AG10803 (cell line): ENCODE measurements around the gene GDPGP1.
A peak's percentile ranks its signal among the peaks of the same experiment; 100 is the strongest.
"Not testable (repeated sequence)": the region's sequence is repeated elsewhere in the genome, so short reads cannot be mapped to it uniquely, and the experiment has no call there.

Experiments
- DNase-seq: peaks from one replicate; pipeline ENCODE4 v3.0.0; 2010; ENCODE audit warnings: low read depth
- H3K4me3 ChIP-seq: 2 replicates; pipeline ENCODE4 v1.5.1; 2011; ENCODE audit warnings: mild to moderate bottlenecking, low read length, control low read depth
- TF ChIP-seq, protein P1 (sequence below): conservative IDR thresholded peaks from 2 replicates; pipeline ENCODE4 v1.5.1; 2011; ENCODE audit warnings: mild to moderate bottlenecking, low read length, control low read depth, inconsistent platforms

GDPGP1 gene

DNA sequence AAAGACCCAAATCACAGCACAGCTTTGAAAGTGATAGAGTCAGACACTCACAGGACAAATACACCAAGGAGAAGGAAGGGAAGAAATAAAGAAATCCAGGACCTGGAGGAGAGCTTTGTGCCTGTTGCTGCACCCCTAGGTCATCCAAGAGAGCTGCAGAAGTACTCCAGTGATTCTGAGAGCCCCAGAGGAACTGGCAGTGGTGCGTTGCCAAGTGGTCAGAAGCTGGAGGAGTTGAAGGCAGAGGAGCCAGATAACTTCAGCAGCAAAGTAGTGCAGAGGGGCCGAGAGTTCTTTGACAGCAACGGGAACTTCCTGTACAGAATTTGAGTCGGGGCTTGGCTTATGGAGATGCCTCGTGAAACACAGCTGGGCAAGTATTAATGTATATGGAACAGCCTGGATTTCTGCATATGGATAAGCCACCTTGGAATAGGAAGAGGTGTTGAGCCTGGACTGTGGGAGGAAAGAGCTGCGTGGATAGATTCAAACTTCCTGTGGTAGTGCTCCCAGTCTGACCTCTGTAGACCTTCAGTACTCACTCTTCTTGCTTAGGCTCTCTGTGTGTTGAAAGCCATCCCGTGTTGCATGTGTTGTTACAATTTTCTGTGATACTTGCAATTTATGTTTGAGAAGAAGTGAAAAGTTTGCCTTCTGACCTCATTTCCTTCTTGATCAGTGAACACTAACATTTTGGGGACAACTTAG, 37.6 kb downstream of the GDPGP1 start:
- DNase-seq: no peak
- TF ChIP-seq, protein P1, sequence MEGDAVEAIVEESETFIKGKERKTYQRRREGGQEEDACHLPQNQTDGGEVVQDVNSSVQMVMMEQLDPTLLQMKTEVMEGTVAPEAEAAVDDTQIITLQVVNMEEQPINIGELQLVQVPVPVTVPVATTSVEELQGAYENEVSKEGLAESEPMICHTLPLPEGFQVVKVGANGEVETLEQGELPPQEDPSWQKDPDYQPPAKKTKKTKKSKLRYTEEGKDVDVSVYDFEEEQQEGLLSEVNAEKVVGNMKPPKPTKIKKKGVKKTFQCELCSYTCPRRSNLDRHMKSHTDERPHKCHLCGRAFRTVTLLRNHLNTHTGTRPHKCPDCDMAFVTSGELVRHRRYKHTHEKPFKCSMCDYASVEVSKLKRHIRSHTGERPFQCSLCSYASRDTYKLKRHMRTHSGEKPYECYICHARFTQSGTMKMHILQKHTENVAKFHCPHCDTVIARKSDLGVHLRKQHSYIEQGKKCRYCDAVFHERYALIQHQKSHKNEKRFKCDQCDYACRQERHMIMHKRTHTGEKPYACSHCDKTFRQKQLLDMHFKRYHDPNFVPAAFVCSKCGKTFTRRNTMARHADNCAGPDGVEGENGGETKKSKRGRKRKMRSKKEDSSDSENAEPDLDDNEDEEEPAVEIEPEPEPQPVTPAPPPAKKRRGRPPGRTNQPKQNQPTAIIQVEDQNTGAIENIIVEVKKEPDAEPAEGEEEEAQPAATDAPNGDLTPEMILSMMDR: no peak
- no peak overlapping the region for H3K4me3 ChIP-seq

DNA sequence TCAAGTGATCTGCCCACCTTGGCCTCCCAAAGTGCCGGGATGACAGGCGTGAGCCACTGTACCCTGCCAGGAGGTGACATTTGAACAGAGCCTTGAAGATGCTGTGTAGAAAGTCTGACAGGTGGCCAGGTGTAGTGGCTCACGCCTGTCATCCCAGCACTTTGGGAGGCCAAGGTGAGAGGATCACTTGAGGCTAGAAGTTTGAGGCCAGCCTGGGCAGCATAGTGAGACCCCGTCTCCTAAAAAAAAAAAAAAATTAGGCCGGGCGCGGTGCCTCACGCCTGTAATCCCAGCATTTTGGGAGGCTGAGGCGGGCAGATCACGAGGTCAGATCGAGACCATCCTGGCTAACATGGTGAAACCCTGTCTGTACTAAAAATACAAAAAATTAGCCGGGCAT, 44.5 kb downstream of the GDPGP1 start:
- DNase-seq, H3K4me3 ChIP-seq: not testable (repeated sequence)

DNA sequence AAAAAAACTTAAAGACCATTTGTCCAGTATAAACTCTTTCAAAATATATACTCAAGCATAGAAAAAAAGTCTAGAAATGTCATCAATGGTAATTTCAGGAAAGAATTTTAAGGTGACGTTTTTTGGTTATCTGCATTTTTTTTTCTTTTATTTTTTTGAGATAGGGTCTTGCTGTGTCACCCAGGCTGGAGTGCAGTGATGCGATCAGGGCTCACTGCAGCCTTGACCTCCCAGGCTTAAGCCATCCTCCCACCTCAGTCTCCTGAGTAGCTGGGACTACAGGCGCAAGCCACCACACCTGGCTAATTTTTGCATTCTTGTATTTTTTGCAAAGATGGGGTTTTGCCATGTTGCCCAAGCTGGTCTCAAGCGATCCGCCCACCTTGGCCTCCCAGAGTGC, 46.7 kb downstream of the GDPGP1 start:
- not testable (repeated sequence) for DNase-seq, H3K4me3 ChIP-seq

DNA sequence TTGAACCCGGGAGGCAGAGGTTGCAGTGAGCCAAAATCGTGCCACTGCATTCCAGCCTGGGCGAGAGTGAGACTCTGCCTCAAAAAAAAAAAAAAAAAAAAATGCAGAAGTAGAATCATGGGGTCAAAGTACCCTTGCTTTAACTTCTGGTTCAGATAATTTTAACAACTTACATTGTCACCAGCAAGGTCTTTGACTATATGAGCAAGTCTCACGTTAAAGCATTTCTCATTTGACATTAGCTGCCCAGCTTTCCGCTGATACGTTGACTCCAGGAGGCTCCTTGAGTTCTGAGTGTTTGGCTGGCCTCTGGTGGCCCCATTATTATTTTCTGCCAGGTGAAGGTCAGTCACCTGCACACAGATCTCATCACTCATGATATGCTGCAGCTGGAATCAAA, 47.6 kb downstream of the GDPGP1 start:
- not testable (repeated sequence) for DNase-seq, H3K4me3 ChIP-seq

DNA sequence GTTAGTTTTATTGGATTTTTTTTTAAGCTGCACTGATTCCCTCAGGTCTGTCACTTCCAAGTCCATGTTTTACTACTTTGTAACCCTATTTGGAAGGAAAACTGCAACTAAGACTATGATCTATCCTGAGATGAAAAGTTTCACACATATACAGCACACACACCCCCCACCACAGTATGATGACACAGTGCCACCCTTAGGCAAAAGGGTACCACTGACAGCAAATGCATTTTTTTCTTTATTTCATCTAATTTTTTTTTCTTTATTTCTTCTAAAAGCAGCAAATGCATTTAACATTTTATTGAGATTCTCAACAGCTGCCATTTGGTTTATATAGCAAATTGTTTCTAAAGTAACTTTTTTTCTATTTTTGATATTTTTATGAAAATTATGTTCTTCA, 52.7 kb downstream of the GDPGP1 start:
- DNase-seq: peak; percentile 47
- TF ChIP-seq, protein P1: peak; percentile 49
- no peak overlapping the region for H3K4me3 ChIP-seq

DNA sequence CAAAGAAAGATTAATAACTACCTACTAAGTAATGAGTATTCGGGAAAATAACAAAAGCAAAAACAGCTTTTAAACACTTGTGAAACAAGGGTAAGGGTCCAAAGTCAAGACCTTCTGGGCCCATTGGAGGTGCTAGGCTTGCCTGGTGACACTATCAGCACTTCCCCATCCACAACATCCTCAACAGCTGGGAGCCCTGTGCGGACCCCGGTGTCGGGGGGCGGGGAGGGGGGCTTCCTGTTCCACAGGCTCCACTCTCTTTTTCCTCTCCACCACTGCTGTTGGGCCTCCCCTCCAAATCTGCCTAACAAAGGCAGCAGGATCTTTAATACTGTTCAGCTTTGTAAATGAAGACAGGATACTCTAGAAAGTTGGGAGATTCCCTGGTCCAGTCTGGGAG, 53.1 kb downstream of the GDPGP1 start:
- H3K4me3 ChIP-seq: no peak overlapping the region
- DNase-seq: no peak
- TF ChIP-seq, protein P1: no peak

DNA sequence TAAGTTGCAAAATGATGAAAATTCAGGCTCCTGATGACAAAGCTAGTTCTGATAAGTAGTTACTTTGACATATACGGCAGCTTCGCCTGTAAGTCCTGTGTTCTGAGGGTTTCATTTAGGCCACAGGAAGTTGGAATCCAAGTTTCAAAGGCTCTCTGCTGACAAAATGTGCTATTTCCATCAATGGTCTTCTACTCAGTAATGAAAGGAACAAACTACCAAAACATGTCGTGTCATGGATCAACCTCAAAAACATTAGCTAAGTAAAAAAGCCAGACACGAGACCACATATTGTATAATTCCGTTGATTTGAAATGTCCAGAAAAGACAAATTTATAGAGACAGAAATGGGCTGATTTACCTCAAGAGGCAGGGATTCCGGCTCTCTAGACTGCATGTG, 53.9 kb downstream of the GDPGP1 start:
- no peak for DNase-seq
- no peak overlapping the region for H3K4me3 ChIP-seq
- TF ChIP-seq, protein P1: no peak

DNA sequence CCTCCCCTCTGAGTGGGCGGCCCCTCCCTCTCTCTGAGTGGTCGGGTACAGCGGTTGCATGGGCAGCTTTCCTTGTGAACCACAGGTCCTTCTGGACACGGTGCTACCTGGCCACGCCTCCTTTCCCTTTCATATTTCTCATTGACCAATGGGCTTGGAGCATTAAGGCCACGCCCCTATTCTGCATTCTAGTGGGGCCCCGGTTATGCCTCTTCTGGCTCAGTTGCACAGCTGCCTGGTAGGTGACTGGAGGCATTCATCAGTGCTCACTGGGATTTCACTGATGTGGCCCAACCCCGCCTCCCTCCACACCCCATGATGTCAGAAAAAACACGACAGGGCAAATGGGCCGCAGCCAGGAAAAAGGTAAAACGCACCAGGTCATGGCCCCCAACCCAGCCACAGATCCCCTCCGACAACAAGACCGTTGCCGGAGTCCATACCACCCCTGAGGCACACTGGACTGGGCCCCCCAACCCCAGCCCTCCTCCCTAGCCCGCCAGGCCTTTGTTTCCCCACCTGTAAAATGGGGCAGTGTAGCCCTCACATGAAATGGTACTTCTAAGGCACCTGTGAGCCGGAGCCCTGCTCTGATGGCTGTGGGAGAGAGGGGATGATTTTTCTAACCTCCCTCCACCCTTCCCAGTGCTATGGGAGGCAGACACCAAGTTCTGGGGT, 57.8 kb downstream of the GDPGP1 start:
- TF ChIP-seq, protein P1: no peak
- no peak for DNase-seq
- H3K4me3 ChIP-seq: no peak overlapping the region
